Measurements from ENCODE around the gene ABCA4.
"Not testable (repeated sequence)": the region's sequence is repeated elsewhere in the genome, so short reads cannot be mapped to it uniquely, and the experiment has no call there.

Gene ABCA4

GRCh38 chr1:94120991-94121390, at the start of gene ABCA4:
ABCA4 (minus strand) TSS chr1:94121148; CDS start chr1:94121045, 103 bp downstream.
- no peak for DNase-seq (ENCODE audit: low read depth in 2 of 2, low spot score in 1 of 2)

DNA sequence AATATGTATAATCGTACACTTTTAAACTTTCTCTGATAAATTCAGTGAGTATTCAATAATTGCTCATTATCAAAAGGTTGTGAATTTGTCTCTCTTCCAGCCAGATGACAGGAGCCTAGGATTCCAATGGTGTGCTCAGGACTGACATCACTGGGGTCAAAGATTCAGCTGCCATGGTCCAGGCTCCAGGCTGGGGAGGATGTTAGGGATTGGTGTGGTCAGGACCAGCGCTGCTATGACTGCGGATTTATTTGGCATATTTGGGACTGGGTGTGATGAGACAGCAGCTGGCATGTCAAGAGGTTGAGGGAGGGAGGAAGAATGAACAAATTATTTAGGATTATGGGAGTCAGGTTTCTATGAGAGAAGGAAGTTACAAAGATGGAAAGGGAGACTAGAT, 48.2 kb upstream of the ABCA4 start:
- no peak for DNase-seq (ENCODE audit: low read depth in 2 of 2, low spot score in 1 of 2)

DNA sequence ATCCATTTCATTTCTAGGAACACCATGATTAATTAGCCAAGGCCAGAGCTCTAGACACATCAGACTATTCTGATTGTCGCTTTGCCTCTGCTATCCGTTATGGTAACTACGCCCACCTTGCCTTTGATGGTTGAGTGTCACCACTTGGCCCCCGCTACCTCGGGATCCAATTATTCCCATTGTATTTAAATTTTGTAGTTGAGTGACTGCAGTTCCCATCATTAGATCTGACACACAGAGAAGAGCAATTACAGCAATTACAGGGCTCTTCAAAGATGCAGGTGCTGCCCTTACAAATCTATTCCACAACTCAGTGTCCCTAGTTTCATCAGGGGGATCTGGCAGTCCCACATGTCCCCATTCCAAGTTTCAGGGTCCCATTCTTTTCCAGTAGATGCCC, 44.9 kb upstream of the ABCA4 start:
- DNase-seq (ENCODE audit: low read depth in 2 of 2, low spot score in 1 of 2), result no peak

GRCh38 chr1:94164885-94165284, 43.9 kb upstream of the ABCA4 start:
- DNase-seq (ENCODE audit: low read depth in 2 of 2, low spot score in 1 of 2), result not testable (repeated sequence)

DNA sequence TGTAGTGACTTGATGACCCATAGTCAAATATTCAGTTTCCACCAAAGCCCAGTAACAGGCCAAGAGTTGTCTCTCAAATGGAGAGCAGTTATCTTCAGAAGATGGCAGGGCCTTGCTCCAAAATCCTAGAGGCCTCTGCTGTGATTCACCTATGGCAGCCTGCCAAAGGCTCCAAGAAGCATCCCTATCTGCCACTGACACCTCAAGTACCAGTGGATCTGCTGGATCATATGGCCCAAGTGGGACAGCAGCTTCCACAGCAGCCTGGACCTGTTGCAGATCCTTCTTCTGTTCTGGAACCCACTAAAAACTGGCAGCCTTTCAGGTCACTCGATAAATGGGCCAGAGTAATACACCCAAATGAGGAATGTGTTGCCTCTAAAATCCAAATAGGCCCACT, 43.2 kb upstream of the ABCA4 start:
- not testable (repeated sequence) for DNase-seq (ENCODE audit: low read depth in 2 of 2, low spot score in 1 of 2)

- not testable (repeated sequence) for DNase-seq (ENCODE audit: low read depth in 2 of 2, low spot score in 1 of 2)
Measured at GRCh38 chr1:94163249-94163648, 42.3 kb upstream of the ABCA4 start.

- no peak for DNase-seq (ENCODE audit: low read depth in 2 of 2, low spot score in 1 of 2)
Measured at GRCh38 chr1:94160811-94161210, 39.9 kb upstream of the ABCA4 start.

DNA sequence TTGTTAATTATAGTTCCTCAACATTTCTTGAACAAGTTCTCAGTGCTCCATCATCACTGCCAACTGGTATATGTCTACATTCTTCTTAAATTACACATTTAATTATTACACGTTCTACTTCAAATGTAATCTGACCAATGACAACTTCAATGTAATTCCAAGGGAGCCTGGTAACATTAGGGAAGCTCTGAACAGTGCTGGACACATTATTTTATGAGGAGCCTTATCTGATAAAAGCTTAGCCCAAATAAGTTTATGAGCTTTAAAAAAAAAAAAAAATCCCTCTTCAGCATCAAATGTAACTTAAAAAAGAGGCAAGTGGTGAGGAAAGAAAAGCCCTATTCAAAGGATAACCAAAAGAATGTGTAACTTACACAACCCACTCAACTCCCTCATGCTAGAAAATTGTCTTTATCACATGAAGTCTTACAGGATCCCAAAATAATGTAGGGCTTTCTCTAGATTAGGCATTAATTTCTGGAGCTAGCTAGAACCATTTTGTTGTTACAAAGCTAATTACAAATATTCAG, 35.2 kb upstream of the ABCA4 start:
- DNase-seq (ENCODE audit: low read depth in 2 of 2, low spot score in 1 of 2), result no peak

DNA sequence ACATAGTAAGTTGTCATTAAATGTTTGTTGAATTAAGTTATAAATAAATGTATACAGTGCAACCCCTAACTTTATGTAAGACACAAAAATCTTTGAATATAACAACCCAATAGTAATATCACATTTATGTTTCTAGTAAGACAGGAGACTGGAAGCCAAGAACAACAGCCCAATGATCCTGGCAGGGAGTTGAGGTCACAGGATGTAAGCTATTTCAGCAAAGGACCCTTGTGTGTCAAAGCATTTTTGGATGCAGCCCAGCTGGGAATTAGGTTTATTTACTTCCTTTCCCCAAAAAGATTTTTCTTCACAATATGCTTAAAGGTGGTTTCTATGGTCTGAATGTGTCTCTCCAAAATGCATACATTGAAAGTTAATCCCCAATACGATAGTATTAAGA, 34.0 kb upstream of the ABCA4 start:
- DNase-seq (ENCODE audit: low read depth in 2 of 2, low spot score in 1 of 2), result no peak

GRCh38 chr1:94153133-94153532, 32.2 kb upstream of the ABCA4 start:
- DNase-seq (ENCODE audit: low read depth in 2 of 2, low spot score in 1 of 2), result no peak

DNA sequence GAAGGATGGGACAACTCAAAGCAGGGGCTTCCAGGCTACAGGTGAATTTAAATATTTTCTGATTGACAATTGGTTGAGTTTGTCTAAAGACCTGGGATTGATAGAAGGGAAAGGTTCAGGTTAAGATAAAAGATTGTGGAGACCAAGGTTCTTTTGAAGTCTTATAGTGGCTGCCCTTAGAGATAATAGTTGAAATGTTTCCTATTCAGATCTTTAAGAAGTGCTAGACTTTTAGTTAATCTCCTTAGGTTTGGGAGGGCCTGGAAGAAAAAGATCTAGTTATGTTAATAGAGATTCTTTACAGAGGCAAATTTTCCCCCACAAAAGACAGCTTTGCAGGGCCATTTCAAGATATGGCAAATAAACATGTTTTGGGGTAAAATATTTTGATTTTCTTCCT, 28.2 kb upstream of the ABCA4 start:
- not testable (repeated sequence) for DNase-seq (ENCODE audit: low read depth in 2 of 2, low spot score in 1 of 2)

- DNase-seq (ENCODE audit: low read depth in 2 of 2, low spot score in 1 of 2), result no peak
Measured at GRCh38 chr1:94146273-94146672, 25.3 kb upstream of the ABCA4 start.

DNA sequence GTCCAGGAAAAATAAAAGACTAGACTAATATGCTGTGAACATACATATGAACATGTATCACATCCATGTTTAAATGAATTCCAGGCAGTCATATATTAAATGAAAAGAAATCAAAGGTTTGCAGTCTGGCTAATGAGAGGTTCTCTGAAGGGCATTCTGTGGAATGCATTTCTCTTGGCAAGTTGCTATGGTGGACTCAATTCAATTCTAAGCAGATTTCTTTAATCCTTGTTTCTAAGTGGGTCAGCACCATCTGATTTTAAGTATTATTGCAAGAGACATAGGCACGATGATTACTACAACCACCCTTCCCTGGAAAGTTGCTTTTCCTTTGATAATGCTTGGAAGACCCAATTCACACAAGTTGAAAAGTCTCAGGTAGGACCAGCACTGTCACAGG, 23.9 kb upstream of the ABCA4 start:
- DNase-seq (ENCODE audit: low read depth in 2 of 2, low spot score in 1 of 2), result no peak

- no peak for DNase-seq (ENCODE audit: low read depth in 2 of 2, low spot score in 1 of 2)
Measured at GRCh38 chr1:94143809-94144176, 22.8 kb upstream of the ABCA4 start.

DNA sequence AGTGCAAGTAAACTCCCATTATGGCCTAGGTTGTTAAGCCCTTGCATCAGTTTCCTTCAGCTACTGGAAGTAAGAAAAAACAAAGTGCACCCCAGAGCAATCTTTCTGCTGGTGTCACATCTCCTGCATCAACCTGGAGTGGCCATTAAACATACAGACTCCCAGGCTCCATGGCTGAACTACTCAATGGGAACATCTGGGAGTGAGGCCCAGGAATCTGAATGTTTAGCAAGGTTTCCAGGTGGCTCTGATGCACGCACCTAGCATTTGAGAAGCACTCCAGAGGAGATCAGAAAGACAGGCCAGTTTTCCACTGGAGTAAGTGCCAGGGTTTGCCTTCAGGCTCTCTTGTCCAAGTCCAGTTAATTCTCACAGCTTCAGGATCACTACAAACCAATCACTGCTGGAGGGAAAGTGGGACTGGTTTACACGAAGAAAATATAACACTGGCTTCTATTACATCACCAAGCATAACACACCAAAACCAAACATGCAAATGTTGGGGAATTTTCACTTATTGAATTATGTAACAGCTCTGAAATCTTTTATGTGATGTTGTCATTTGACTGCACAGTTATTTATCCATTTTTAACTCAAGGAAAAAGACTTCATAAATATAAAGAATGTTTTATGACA, 22.3 kb upstream of the ABCA4 start:
- no peak for DNase-seq (ENCODE audit: low read depth in 2 of 2, low spot score in 1 of 2)

GRCh38 chr1:94142583-94142982, 21.6 kb upstream of the ABCA4 start:
- no peak for DNase-seq (ENCODE audit: low read depth in 2 of 2, low spot score in 1 of 2)

DNA sequence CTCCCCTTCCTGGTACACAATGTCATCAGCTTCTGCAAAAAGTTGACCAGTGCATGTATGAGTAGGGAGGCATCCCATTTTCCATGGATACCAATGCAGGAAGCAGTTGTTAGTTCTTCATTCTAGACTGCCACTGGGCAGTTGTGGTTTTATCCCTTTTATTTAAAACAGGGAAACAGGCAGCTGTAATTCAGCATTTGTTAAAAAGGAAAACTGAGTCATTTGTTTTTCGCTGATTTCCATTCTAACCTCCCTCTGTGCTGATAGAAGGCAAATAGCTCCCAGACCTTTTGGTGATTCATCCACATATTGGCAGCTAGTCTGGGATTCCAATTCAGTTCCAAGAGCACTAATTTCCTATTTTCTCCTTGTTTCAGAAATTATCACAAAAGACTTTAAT, 21.1 kb upstream of the ABCA4 start:
- DNase-seq (ENCODE audit: low read depth in 2 of 2, low spot score in 1 of 2), result no peak

DNA sequence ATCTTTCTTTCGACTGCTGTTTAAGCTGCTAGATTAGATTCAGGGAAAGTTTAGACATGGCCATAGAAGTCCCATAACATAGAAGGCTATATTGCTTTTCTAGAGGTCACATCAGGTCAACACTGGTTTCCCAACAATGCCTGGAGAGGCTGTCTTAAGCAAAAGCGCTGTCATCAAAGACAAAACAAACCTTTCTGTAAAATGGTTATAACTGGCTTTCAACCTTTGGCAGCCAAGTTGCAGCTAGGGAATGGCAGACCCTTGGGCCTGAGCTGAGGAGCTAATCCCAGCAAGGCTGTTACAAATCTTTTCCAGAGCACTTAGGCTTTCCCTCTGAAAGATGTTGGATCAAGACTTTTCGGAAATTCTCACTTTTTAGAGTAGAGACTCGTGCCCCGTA, 11.2 kb upstream of the ABCA4 start:
- DNase-seq (ENCODE audit: low read depth in 2 of 2, low spot score in 1 of 2), result no peak

- no peak for DNase-seq (ENCODE audit: low read depth in 2 of 2, low spot score in 1 of 2)
Measured at GRCh38 chr1:94130851-94131595, 10.1 kb upstream of the ABCA4 start.

DNA sequence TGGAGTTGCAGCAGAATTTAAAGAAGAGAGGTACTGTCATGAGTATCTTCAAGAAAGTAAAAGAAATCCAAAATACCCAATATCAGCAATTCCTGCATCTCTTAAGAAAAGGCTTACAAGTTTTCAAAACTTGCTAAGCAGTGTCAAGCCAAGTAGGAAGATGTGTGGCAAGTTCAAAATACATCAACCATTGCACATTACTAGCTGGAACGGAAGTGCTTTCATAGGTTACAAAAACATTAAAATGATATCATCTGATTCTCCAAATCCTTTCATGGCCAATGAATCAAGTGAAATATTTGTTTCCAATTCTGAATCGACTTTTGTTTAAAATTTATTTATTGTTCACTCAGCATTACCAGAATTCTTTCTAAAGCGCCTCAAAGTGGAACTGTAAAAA, 5.7 kb upstream of the ABCA4 start:
- no peak for DNase-seq (ENCODE audit: low read depth in 2 of 2, low spot score in 1 of 2)

- no peak for DNase-seq (ENCODE audit: low read depth in 2 of 2, low spot score in 1 of 2)
Measured at GRCh38 chr1:94125551-94126514, 4.9 kb upstream of the ABCA4 start.

- no peak for DNase-seq (ENCODE audit: low read depth in 2 of 2, low spot score in 1 of 2)
Measured at GRCh38 chr1:94124538-94124937, 3.6 kb upstream of the ABCA4 start.

Data from stimulated activated CD8-positive, alpha-beta memory T cell treated with anti-CD3 and anti-CD28 coated beads, Interleukin-4, amount 100 ng/mL, for 4 hours (primary cell).